ENCODE data around the gene CRAMP1. TPM values are rescaled to one million over a fixed set of nuclear protein-coding genes. Genes with fewer than 3 reads are reported as not detected.

The CRAMP1 gene
- total and polyA plus RNA-seq, 2 of the 8 experiments (the other 6 are each of a cell fraction or from before 2014, with no cell fraction given), result 19.2 to 23.2 TPM

DNA sequence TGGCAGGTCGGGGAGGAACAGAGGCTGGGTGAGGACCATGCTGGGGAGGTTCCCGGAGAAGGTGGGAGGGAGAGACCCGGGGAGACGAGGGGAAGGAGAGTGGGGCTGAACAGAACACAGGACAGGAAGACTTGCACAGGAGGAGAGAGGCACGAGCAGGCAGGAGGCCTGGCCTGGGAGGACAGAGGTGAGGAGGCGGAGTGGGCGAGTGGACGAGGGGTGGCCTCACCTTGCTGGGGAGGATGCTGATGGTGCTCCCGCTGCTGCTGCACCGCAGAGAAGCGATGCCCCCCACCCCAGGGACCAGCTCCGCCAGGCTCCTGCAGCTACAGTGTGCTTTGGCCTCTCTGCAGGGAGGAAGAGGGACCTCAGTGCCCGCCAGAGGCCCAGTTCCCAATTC, 44.2 kb upstream of the CRAMP1 start:
- Histone ChIP-seq H3K23ac (ENCODE audit: insufficient read length) (no peak overlapping the region), H2BK5ac (ENCODE audit: low read depth, low read length) (no peak overlapping the region), H3K9me3 (ENCODE audit: insufficient read depth in 2 of 2, low read depth in 1 of 2, low read length in 1 of 2) (no peaks in the 10 kb centered on the region), H2AK5ac (ENCODE audit: low read depth, low read length) (no peak overlapping the region), H3K79me2 (ENCODE audit: control insufficient read depth in 1 of 2, insufficient read depth in 2 of 2, low read length in 2 of 2) (no peaks in the 10 kb centered on the region), H3K56ac (replicated peaks; ENCODE audit: insufficient read length, low read depth, low read length) (no peak overlapping the region), H3K4me1 (replicated peaks in 1 of 4; ENCODE audit: control insufficient read depth in 3 of 4, insufficient read depth in 4 of 4, low read length in 3 of 4) (no peaks in the 10 kb centered on the region), H3K4me3 (ENCODE audit: extremely low read depth in 1 of 4, insufficient read depth in 2 of 4, low read depth in 3 of 4, low read length in 4 of 4) (no peak overlapping the region), H2AFZ (ENCODE audit: low read length) (no peak overlapping the region), H4K8ac (ENCODE audit: extremely low read depth, insufficient read depth, low read length) (no peak overlapping the region), H3K4me2 (ENCODE audit: insufficient read depth in 1 of 2, low read depth in 2 of 2, low read length in 2 of 2) (no peak overlapping the region), H4K5ac (ENCODE audit: insufficient read length, low read depth, low read length) (no peak overlapping the region), H2BK120ac (replicated peaks; ENCODE audit: low read depth, low read length) (no peak overlapping the region), H4K91ac (replicated peaks; ENCODE audit: insufficient read length, low read length) (no peak overlapping the region), H2BK15ac (ENCODE audit: low read length) (no peak overlapping the region), H3K18ac (ENCODE audit: extremely low read depth, low read length) (no peak overlapping the region), H3K4ac (replicated peaks; ENCODE audit: insufficient read length, low read depth, low read length) (no peak overlapping the region), H2BK20ac (ENCODE audit: low read length) (no peak overlapping the region), H3K36me3 (ENCODE audit: control insufficient read depth in 2 of 4, insufficient read depth in 4 of 4, low read length in 3 of 4) (peaks cover 0 to 6% (median 0%) of the 10 kb centered on the region in 4 experiments; a peak in 2 of 8 replicates), H2BK12ac (ENCODE audit: low read depth, low read length) (no peak overlapping the region), H3K9ac (replicated peaks in 1 of 4; ENCODE audit: extremely low read depth in 1 of 4, low read depth in 3 of 4, low read length in 3 of 4) (no peak overlapping the region), H3K27ac (ENCODE audit: low read depth, low read length) (no peak overlapping the region), H3K79me1 (ENCODE audit: low read depth, low read length) (no peaks in the 10 kb centered on the region), H4K20me1 (replicated peaks in 1 of 2; ENCODE audit: control insufficient read depth in 1 of 2, insufficient read depth in 2 of 2, low read length in 2 of 2) (peaks cover 0 to 2% of the 10 kb centered on the region in 2 experiments), H3K23me2 (ENCODE audit: low read depth, low read length) (no peaks in the 10 kb centered on the region), H3K14ac (ENCODE audit: insufficient read length) (no peak overlapping the region), H3K27me3 (replicated peaks in 1 of 4; ENCODE audit: control insufficient read depth in 3 of 4, extremely low read depth in 1 of 4, insufficient read depth in 3 of 4, low read length in 3 of 4) (no peaks in the 10 kb centered on the region)
- 84% methylated on average over 13 of the region's 13 CpGs; no CpG with 5 or more reads in 1 of the 2 experiments for WGBS, 2 experiments (ENCODE audit: extremely low coverage in 1 of 2, insufficient coverage in 1 of 2, insufficient read length in 1 of 2, insufficient replicate concordance in 2 of 2, low coverage in 1 of 2, low lambda C conversion rate in 2 of 2, missing lambda C conversion rate in 1 of 2)
- no peak for TF ChIP-seq TAF1 (IDR thresholded peaks at IDR 0.05; ENCODE audit: low read depth, low read length)
- no peak for TF ChIP-seq EZH2 (IDR thresholded peaks at IDR 0.05; ENCODE audit: low read depth, low read length, severe bottlenecking)
- ChIA-PET CTCF (ENCODE audit: partially characterized antibody) (interaction anchor here (0.9 kb wide), 1 partner anchor 28 kb away, joined by 3 read pairs; no protein-coding TSS in a partner anchor), POLR2A (ENCODE audit: partially characterized antibody) (interaction anchor here (0.5 to 0.8 kb wide), 2 partner anchors 10 to 281 kb away, joined by 3 read pairs; no protein-coding TSS in a partner anchor)
- no peak for FAIRE-seq
- DNase-seq (ENCODE audit: low read depth in 1 of 2, low spot score in 2 of 2), result no peak
